Spleen (tissue), 11 donors: ENCODE results near the gene ST7. TPM values are rescaled to one million over a fixed set of nuclear protein-coding genes. Genes with fewer than 3 reads are reported as not detected.

Experiments used
- DNase-seq: peaks from one replicate; pipeline ENCODE4 v3.0.0-alpha.2; 2020
- H3K27ac ChIP-seq, 8 donors: fragments of 200-600 bp; sonication (generic) in 7 of 8; 1 replicate in 4 of 8; 2 replicates in 4 of 8; pipeline versions ENCODE4 v1.5.0 to v1.8.0; 2016 to 2021; ENCODE audit warnings: inconsistent platforms in 4 of 8, mild to moderate bottlenecking in 4 of 8, moderate library complexity in 1 of 8
- H3K27me3 ChIP-seq, 7 donors: fragments of 200-600 bp; sonication (generic) in 6 of 7; replicated peaks in 1 of 7; 1 replicate in 4 of 7; 2 replicates in 3 of 7; pipeline versions ENCODE4 v1.5.0 to v1.8.0; 2016 to 2021; ENCODE audit warnings: inconsistent platforms in 3 of 7, mild to moderate bottlenecking in 1 of 7
- H3K36me3 ChIP-seq, 6 donors: fragments of 200-600 bp; sonication (generic) in 5 of 6; 1 replicate in 4 of 6; 2 replicates in 2 of 6; pipeline versions ENCODE4 v1.5.0 to v1.8.0; 2016 to 2021; ENCODE audit warnings: inconsistent platforms in 2 of 6
- H3K4me1 ChIP-seq, 6 donors: fragments of 200-600 bp; sonication (generic) in 5 of 6; 1 replicate in 3 of 6; 2 replicates in 3 of 6; pipeline versions ENCODE4 v1.5.0 to v1.8.0; 2016 to 2021; ENCODE audit warnings: inconsistent platforms in 3 of 6
- H3K4me3 ChIP-seq, 8 donors: fragments of 200-600 bp; sonication (generic) in 7 of 8; 1 replicate in 4 of 8; 2 replicates in 4 of 8; pipeline versions ENCODE4 v1.5.0 to v1.8.0; 2016 to 2021; ENCODE audit warnings: inconsistent platforms in 4 of 8, mild to moderate bottlenecking in 4 of 8, moderate library complexity in 2 of 8
- H3K9me3 ChIP-seq, 8 donors: fragments of 200-600 bp; sonication (generic) in 7 of 8; 1 replicate in 4 of 8; 2 replicates in 4 of 8; pipeline versions ENCODE4 v1.5.0 to v1.8.0; 2016 to 2021; ENCODE audit warnings: inconsistent platforms in 4 of 8
- CTCF ChIP-seq, 11 experiments: fragments of 200-600 bp in 7 of 11; fragments of 450-650 bp in 4 of 11; sonication (generic) in 4 of 11; IDR thresholded peaks in 8 of 11; conservative IDR thresholded peaks in 3 of 11; 1 replicate in 7 of 11; 2 replicates in 4 of 11; pipeline versions ENCODE4 v1.4.0 to v1.8.0; 2016 to 2021; ENCODE audit warnings: antibody characterized with exemption in 11 of 11, inconsistent platforms in 4 of 11, mild to moderate bottlenecking in 1 of 11
- POLR2A ChIP-seq, 3 donors: fragments of 450-650 bp; IDR thresholded peaks; one replicate each; pipeline ENCODE4 v1.5.1; 2017; ENCODE audit warnings: antibody characterized with exemption in 3 of 3, mild to moderate bottlenecking in 1 of 3
- POLR2AphosphoS5 ChIP-seq, 3 donors: sonication (generic); formaldehyde crosslinking; IDR thresholded peaks; one replicate each; pipeline ENCODE4 v1.5.1; 2017; ENCODE audit warnings: antibody characterized with exemption in 3 of 3
- WGBS, 5 donors: extraction: QIAGEN DNeasy Blood & Tissue Kit in 3 of 5; methylation state at CpG; one replicate each; pipeline versions ENCODE4 v1.1.5 to v1.1.7; 2013 to 2018; 5-methylcytosine and 5-hydroxymethylcytosine counted together
- intact Hi-C: fragments of 100-400 bp; cut with DNase I; formaldehyde crosslinking; loops from one replicate; pipeline ENCODE4 v1.15.0; 2023; ENCODE audit warnings: low total_unique reads
- polyA plus RNA-seq, 3 donors: library from polyadenylated mRNA; stranded (reverse); fragments of 200-250 nt; gene quantifications; one replicate each; pipeline ENCODE4 v1.2.1, GENCODE V29; 2013
- total RNA-seq, 7 donors: library from RNA; depleted of rRNA in 3 of 7; stranded (reverse); fragments of >200 nt in 3 of 7; fragmentation: NEBNext Ultra II Directional in 4 of 7; extraction: Animal tissue kit (Norgen Biotek cat#: 25700) in 4 of 7; gene quantifications; one replicate each; pipeline versions ENCODE4 v1.1.0 to v1.2.1, GENCODE V29; 2016 to 2021
- donor health status: healthy with polysubstance abuse.
- donor health status: DM: no; HTN: no; CAD: no; lungs with moderate emphysema.
- donor health status: DM: no; HTN: no; CAD: no.
- donor health status: Bipolar disorder and iron deficiency.
- donor health status: healthy.
- donor health status: DM: no; HTN: no; CAD: no.
- donor health status: DM: yes; HTN: yes; CAD: no.

ST7 gene
- total and polyA plus RNA-seq, 10 donors = 4.7 to 36.4 (median 15.8) TPM

GRCh38 chr7:117065571-117066150 is 112.4 kb downstream of the ST7 start:
- H3K4me3 ChIP-seq = no peak overlapping the region
- H3K4me1 ChIP-seq = peaks cover 0 to 21% (median 11%) of the 10 kb centered on the region in 6 donors
- intact Hi-C loops = no loop called here
- no peak for TF ChIP-seq POLR2A (IDR thresholded peaks at IDR 0.05)
- TF ChIP-seq POLR2AphosphoS5 (IDR thresholded peaks at IDR 0.05) = no peak
- TF ChIP-seq CTCF (IDR thresholded peaks at IDR 0.05 in 8 of 11, conservative IDR thresholded peaks at IDR 0.05 in 3 of 11) = no peak
- no peaks in the 10 kb centered on the region for H3K36me3 ChIP-seq
- H3K9me3 ChIP-seq = no peaks in the 10 kb centered on the region
- no peak for DNase-seq
- H3K27me3 ChIP-seq = no peaks in the 10 kb centered on the region
- H3K27ac ChIP-seq = no peak overlapping the region
- WGBS, 5 donors = 49 to 85% (median 82%) methylated on average over 3 of the region's 3 CpGs

GRCh38 chr7:117066668-117067067 is 113.4 kb downstream of the ST7 start:
- Histone ChIP-seq H3K27ac (no peak overlapping the region), H3K27me3 (no peaks in the 10 kb centered on the region), H3K9me3 (no peaks in the 10 kb centered on the region), H3K4me3 (no peak overlapping the region), H3K4me1 (peaks cover 0 to 21% (median 11%) of the 10 kb centered on the region in 6 donors), H3K36me3 (no peaks in the 10 kb centered on the region)
- WGBS, 5 donors = 71 to 83% (median 78%) methylated on average over 3 of the region's 3 CpGs
- intact Hi-C loops = no loop called here
- TF ChIP-seq POLR2A (IDR thresholded peaks at IDR 0.05) (no peak), POLR2AphosphoS5 (IDR thresholded peaks at IDR 0.05) (no peak), CTCF (IDR thresholded peaks at IDR 0.05 in 8 of 11, conservative IDR thresholded peaks at IDR 0.05 in 3 of 11) (no peak)
- DNase-seq = no peak

DNA sequence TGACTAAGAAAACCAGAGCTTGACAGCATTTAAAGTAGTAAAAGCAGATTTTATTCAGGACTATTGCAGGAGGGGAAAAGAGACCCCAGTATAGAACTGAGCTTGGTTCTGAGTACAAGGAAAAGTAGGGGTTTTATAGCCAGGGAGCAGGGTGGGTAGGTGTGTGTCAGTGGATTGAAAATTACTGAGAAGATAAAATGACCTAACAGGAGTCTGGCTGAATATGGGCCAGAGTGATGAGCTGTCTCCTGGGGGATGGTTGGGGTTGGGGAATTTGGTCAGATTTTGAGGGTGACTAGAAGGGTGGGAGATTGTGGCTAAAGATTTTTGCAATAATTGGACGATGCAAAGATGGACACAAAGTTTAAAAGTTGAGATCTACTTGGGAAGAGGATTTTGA is 114.0 kb downstream of the ST7 start:
- no peaks in the 10 kb centered on the region for H3K27me3 ChIP-seq
- no peaks in the 10 kb centered on the region for H3K9me3 ChIP-seq
- 61 to 85% (median 81%) methylated on average over 1 of the region's 1 CpG for WGBS, 5 donors
- H3K4me3 ChIP-seq = no peak overlapping the region
- no peak for TF ChIP-seq POLR2A (IDR thresholded peaks at IDR 0.05)
- TF ChIP-seq POLR2AphosphoS5 (IDR thresholded peaks at IDR 0.05) = no peak
- TF ChIP-seq CTCF (IDR thresholded peaks at IDR 0.05 in 8 of 11, conservative IDR thresholded peaks at IDR 0.05 in 3 of 11) = no peak
- H3K4me1 ChIP-seq = peaks cover 0 to 21% (median 11%) of the 10 kb centered on the region in 6 donors
- DNase-seq = no peak
- H3K36me3 ChIP-seq = no peaks in the 10 kb centered on the region
- intact Hi-C loops = no loop called here
- H3K27ac ChIP-seq = no peak overlapping the region

DNA sequence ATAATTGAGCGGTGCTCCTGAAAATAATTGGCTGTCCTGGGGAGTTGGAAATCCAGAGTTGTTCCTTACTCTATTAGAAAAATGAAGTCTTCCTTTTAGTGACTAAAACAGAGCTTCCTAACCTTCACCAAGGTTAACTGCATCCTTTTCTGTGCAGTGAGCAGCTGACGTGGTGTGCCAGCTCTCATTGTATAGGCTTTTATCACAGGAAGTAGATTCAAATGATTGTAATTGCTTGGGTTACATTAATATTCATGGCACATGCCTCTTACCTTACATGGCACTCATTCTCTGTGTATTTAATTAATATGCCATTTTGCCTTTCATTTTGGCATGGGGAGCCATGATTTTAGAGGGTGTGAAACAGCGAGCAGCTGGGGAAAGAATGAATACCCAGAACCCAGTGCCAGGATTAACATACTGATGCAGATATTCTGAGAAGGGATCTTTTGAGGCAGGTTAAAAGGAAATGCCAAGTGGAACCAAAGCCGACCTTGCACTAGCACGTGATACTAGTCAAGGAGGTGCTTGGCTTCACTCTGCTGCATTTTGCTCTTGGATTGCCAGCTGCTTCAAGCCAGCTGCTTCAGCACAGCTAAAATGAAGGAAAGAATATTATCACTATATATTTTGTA is 115.3 kb downstream of the ST7 start:
- Histone ChIP-seq H3K4me3 (no peak overlapping the region), H3K27ac (no peak overlapping the region), H3K9me3 (no peaks in the 10 kb centered on the region), H3K36me3 (no peaks in the 10 kb centered on the region), H3K27me3 (no peaks in the 10 kb centered on the region), H3K4me1 (peaks cover 0 to 34% (median 17%) of the 10 kb centered on the region in 6 donors)
- no peak for TF ChIP-seq POLR2AphosphoS5 (IDR thresholded peaks at IDR 0.05)
- TF ChIP-seq POLR2A (IDR thresholded peaks at IDR 0.05) = no peak
- TF ChIP-seq CTCF (IDR thresholded peaks at IDR 0.05 in 8 of 11, conservative IDR thresholded peaks at IDR 0.05 in 3 of 11) = no peak
- WGBS, 5 donors = 64 to 84% (median 72%) methylated on average over 5 of the region's 5 CpGs
- intact Hi-C loops = no loop called here
- no peak for DNase-seq
